OCI-LY7 (cell line): ENCODE results near the gene CCDC169. TPM values are rescaled to one million over a fixed set of nuclear protein-coding genes. Genes with fewer than 3 reads are reported as not detected.

Experiments
- Bru-seq: library from RNA; stranded (reverse); fragments of 400-500 nt; gene quantifications from one replicate; lab custom pipeline; 2021; lab: Mats Ljungman, UMichigan
- BruChase-seq, 2 experiments: library from RNA; stranded (reverse); fragments of 400-500 nt; gene quantifications; one replicate each; lab custom pipeline; 2021; lab: Mats Ljungman, UMichigan
- BruUV-seq: library from RNA; stranded (reverse); fragments of 400-500 nt; replicated peaks from 2 replicates; lab custom pipeline; 2021; lab: Mats Ljungman, UMichigan
- CTCF ChIA-PET: fragments of 300-600 bp; sonication (Branson Sonifier 250); formaldehyde crosslinking; loops from one replicate; lab custom pipeline; 2022; ENCODE audit warnings: antibody characterized with exemption; ENCODE audit not compliant: unreplicated experiment; lab: Charles Lee
- POLR2A ChIA-PET: fragments of 300-600 bp; sonication (Branson Sonifier 250); formaldehyde crosslinking; loops from one replicate; lab custom pipeline; 2022; ENCODE audit warnings: antibody characterized with exemption; lab: Charles Lee
- DNase-seq: peaks from one replicate; pipeline ENCODE4 v3.0.0-alpha.2; 2015; ENCODE audit warnings: low spot score
- H2AFZ ChIP-seq: fragments of 200-600 bp; sonication (generic), shearing (Covaris generic); 2 replicates; pipeline ENCODE4 v1.6.1; 2014; ENCODE audit warnings: mild to moderate bottlenecking, antibody characterized with exemption, low read length, moderate library complexity
- H3K27ac ChIP-seq: fragments of 200-600 bp; sonication (generic); 2 replicates; pipeline ENCODE4 v1.5.1; 2014; ENCODE audit warnings: mixed run types, low read depth, mild to moderate bottlenecking, moderate library complexity, low read length, inconsistent platforms; ENCODE audit not compliant: poor library complexity, severe bottlenecking
- H3K36me3 ChIP-seq: fragments of 200-600 bp; sonication (generic); 2 replicates; pipeline ENCODE4 v1.6.1; 2014; ENCODE audit warnings: mild to moderate bottlenecking, antibody characterized with exemption, low read length, moderate library complexity, mixed read lengths; ENCODE audit not compliant: insufficient read depth
- H3K4me1 ChIP-seq: fragments of 200-600 bp; sonication (generic); 2 replicates; pipeline ENCODE4 v1.5.1; 2014; ENCODE audit warnings: mild to moderate bottlenecking, low read length; ENCODE audit not compliant: insufficient read depth, poor library complexity, severe bottlenecking
- H3K4me2 ChIP-seq: fragments of 200-600 bp; sonication (generic); 2 replicates; pipeline ENCODE4 v1.6.1; 2014; ENCODE audit warnings: mild to moderate bottlenecking, low read length
- H3K4me3 ChIP-seq: fragments of 200-600 bp; sonication (generic); 2 replicates; pipeline ENCODE4 v1.5.1; 2014; ENCODE audit warnings: mild to moderate bottlenecking, low read depth, low read length; ENCODE audit not compliant: poor library complexity, severe bottlenecking
- H3K79me2 ChIP-seq: fragments of 200-600 bp; sonication (generic); 2 replicates; pipeline ENCODE4 v1.6.1; 2016; ENCODE audit warnings: low read depth, mild to moderate bottlenecking, low read length, moderate library complexity, mixed read lengths; ENCODE audit not compliant: insufficient read depth
- H3K9me2 ChIP-seq: fragments of 200-600 bp; sonication (generic); 2 replicates; pipeline ENCODE4 v1.6.1; 2016; ENCODE audit warnings: mild to moderate bottlenecking, low read length, mixed read lengths; ENCODE audit not compliant: insufficient read depth
- H3K9me3 ChIP-seq: fragments of 200-600 bp; sonication (generic); 2 replicates; pipeline ENCODE4 v1.6.1; 2014; ENCODE audit warnings: mild to moderate bottlenecking, mixed run types, low read length, mixed read lengths
- H4K20me1 ChIP-seq: fragments of 200-600 bp; sonication (generic); 2 replicates; pipeline ENCODE4 v1.6.1; 2014; ENCODE audit warnings: mild to moderate bottlenecking, antibody characterized with exemption, low read length, moderate library complexity, mixed read lengths; ENCODE audit not compliant: insufficient read depth
- EZH2phosphoT487 ChIP-seq: fragments of 200-600 bp; sonication (generic); IDR thresholded peaks from 2 replicates; pipeline ENCODE4 v1.6.1; 2018; ENCODE audit warnings: low read depth, borderline replicate concordance, mild to moderate bottlenecking, mixed run types, antibody characterized with exemption, low read length, moderate library complexity, mixed read lengths
- intact Hi-C: fragments of 100-400 bp; cut with micrococcal nuclease; formaldehyde crosslinking; loops from one replicate; pipeline ENCODE4 v1.10.0; 2022; ENCODE audit not compliant: unreplicated experiment
- long read RNA-seq: library from polyadenylated mRNA; stranded (forward); transcript quantifications from one replicate; pipeline ENCODE4 v2.0.0, GENCODE V29; 2022
- total RNA-seq, 2 experiments: library from RNA; depleted of rRNA in 1 of 2; stranded (reverse); fragments of >200 nt in 1 of 2; shearing (Covaris generic) in 1 of 2; gene quantifications; 2 replicates each; pipeline ENCODE4 v1.2.3, GENCODE V29; 2014 to 2022
- TF ChIP-seq, protein P1 (sequence below): fragments of 200-600 bp; sonication (generic); conservative IDR thresholded peaks from 2 replicates; pipeline ENCODE4 v1.5.1; 2014; ENCODE audit warnings: mild to moderate bottlenecking, antibody characterized with exemption, low read length, moderate library complexity, mixed read lengths

The CCDC169 gene
- total RNA-seq (2014; rRNA removed; shearing (Covaris generic)) (not detected in 2 replicates), total RNA-seq (2022) (not detected in 2 replicates), Bru-seq, nascent RNA (not detected), BruChase-seq, experiment 1, labeled RNA remaining after a 6-hour chase (percentile 12 among the genes with signal in this experiment), BruChase-seq, experiment 2, labeled RNA remaining after a 2-hour chase (not detected)
- long read RNA-seq = 0 reads

DNA sequence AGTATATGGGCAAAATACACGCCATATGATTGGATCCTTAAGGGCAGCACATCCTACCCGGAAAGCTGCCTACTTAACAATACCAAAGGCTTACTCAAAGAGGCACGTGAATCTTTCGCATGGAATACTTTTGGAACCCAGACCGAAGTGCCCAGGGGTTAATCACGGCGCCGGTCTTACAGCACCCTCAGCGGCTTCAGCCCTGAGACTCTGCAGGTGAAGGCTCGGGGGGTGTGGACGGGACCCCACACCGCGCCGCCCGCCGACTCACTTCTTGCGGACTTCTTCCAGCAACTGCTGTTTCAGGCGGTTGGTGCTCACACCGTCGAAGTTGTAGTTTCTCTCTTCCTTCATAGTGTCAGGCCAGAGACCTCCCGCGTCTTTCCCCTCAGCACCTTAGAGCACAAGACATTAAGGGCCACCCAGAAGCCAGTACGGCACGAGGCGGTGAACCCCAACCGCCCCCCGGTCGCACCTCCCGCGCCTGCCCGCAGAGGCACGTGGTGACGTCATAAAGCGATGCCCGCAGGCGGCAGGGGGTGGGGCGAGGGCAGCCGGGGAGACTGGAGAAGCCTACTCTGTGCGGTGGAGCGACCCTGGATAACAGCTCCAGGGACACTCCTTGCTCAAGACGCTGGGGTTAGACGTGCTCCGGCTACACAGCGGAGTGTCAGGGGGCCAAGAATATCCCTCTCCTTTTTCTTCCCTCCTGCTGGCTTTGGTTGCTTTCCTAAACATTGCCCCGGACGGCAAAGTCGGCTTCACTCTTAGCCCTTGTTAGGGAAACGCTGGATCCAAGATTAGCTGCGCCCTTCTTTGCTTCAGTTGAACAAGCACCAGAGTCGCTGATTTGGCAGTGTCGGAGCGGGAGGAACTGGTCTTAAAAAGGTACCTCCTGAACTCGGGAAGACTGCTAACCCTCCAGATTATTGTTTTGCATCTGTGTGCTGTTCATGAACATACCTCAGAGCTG, at the start of gene CCDC169:
Gene CCDC169 (minus strand): TSS at position 449 of the 973 bp plus-strand sequence. CDS start 95 bp downstream, at position 354.
- H2AFZ ChIP-seq = no peak within 1 kb of the TSS
- no peak within 1 kb of the TSS for H3K4me3 ChIP-seq
- no peak within 1 kb of the TSS for H3K4me2 ChIP-seq
- ChIA-PET POLR2A (interaction anchor here (0.5 kb wide), 1 partner anchor 1058 kb away, joined by 3 read pairs; no protein-coding TSS in a partner anchor), CTCF (no interaction called here)
- H3K79me2 ChIP-seq = no peaks in the 10 kb centered on the region
- H4K20me1 ChIP-seq = no peaks in the 10 kb centered on the region
- H3K9me3 ChIP-seq = no peaks in the 10 kb centered on the region
- H3K36me3 ChIP-seq = no peaks in the 10 kb centered on the region
- TF ChIP-seq, protein P1, sequence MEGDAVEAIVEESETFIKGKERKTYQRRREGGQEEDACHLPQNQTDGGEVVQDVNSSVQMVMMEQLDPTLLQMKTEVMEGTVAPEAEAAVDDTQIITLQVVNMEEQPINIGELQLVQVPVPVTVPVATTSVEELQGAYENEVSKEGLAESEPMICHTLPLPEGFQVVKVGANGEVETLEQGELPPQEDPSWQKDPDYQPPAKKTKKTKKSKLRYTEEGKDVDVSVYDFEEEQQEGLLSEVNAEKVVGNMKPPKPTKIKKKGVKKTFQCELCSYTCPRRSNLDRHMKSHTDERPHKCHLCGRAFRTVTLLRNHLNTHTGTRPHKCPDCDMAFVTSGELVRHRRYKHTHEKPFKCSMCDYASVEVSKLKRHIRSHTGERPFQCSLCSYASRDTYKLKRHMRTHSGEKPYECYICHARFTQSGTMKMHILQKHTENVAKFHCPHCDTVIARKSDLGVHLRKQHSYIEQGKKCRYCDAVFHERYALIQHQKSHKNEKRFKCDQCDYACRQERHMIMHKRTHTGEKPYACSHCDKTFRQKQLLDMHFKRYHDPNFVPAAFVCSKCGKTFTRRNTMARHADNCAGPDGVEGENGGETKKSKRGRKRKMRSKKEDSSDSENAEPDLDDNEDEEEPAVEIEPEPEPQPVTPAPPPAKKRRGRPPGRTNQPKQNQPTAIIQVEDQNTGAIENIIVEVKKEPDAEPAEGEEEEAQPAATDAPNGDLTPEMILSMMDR = no peak
- no peak for TF ChIP-seq EZH2phosphoT487
- no peaks in the 10 kb centered on the region for H3K4me1 ChIP-seq
- intact Hi-C loops = no loop called here
- no peak for DNase-seq
- H3K9me2 ChIP-seq = no peaks in the 10 kb centered on the region
- H3K27ac ChIP-seq = no peak within 1 kb of the TSS
- BruUV-seq = no TSS peak

GRCh38 chr13:36346222-36347083, 48.8 kb upstream of the CCDC169 start, which contains the start of gene SPART:
Gene SPART, minus strand, starts transcription at chr13:36346394. Its CDS starts 10,564 bp downstream, at chr13:36335830.
- Histone ChIP-seq H3K4me3 (no peak within 1 kb of the TSS), H2AFZ (no peak within 1 kb of the TSS), H3K4me1 (no peaks in the 10 kb centered on the region), H3K9me2 (no peaks in the 10 kb centered on the region), H4K20me1 (no peaks in the 10 kb centered on the region), H3K79me2 (no peaks in the 10 kb centered on the region), H3K36me3 (no peaks in the 10 kb centered on the region), H3K9me3 (no peaks in the 10 kb centered on the region), H3K27ac (no peak within 1 kb of the TSS), H3K4me2 (no peak within 1 kb of the TSS)
- intact Hi-C loops = loop anchor here (2.0 to 5.0 kb wide), 2 partner anchors 390 to 721 kb away; no protein-coding TSS in a partner anchor
- peak; percentile 56 for DNase-seq
- BruUV-seq = no TSS peak
- POLR2A ChIA-PET = no interaction called here
- CTCF ChIA-PET = no interaction called here
- TF ChIP-seq, protein P1 = peak; percentile 92
- no peak for TF ChIP-seq EZH2phosphoT487
